Neural cell (in vitro differentiated cells): Measurements from ENCODE around the gene ARIH1.

Source experiments
- EP300 ChIP-seq: fragments of 450-650 bp; conservative IDR thresholded peaks from 2 replicates; pipeline ENCODE4 v1.6.1; 2014; ENCODE audit warnings: antibody characterized with exemption, mild to moderate bottlenecking, moderate library complexity; ENCODE audit not compliant: poor library complexity, severe bottlenecking
- EZH2 ChIP-seq: fragments of 200-600, 300-800 bp; shearing (Covaris generic), sonication (generic); IDR thresholded peaks from 2 replicates; pipeline ENCODE4 v1.6.1; 2014; ENCODE audit warnings: antibody characterized with exemption, low read length, borderline replicate concordance, mild to moderate bottlenecking; ENCODE audit not compliant: insufficient read depth, poor library complexity, severe bottlenecking
- MXI1 ChIP-seq: fragments of 450-650 bp; conservative IDR thresholded peaks from 2 replicates; pipeline ENCODE4 v1.6.1; 2014; ENCODE audit warnings: antibody characterized with exemption, mild to moderate bottlenecking; ENCODE audit not compliant: poor library complexity, severe bottlenecking
- POLR2AphosphoS5 ChIP-seq: IDR thresholded peaks from 2 replicates; pipeline ENCODE4 v1.6.1; 2012
- TAF1 ChIP-seq: IDR thresholded peaks from 2 replicates; pipeline ENCODE4 v1.6.1; 2012; ENCODE audit warnings: low read depth
- TF ChIP-seq, protein P1 (sequence below): fragments of 450-650 bp; IDR thresholded peaks from 2 replicates; pipeline ENCODE4 v1.5.1; 2014; ENCODE audit warnings: antibody characterized with exemption, mild to moderate bottlenecking, moderate library complexity; ENCODE audit not compliant: poor library complexity, severe bottlenecking
- TF ChIP-seq, protein P2 (sequence below): IDR thresholded peaks from 2 replicates; pipeline ENCODE4 v1.6.1; 2012; ENCODE audit warnings: borderline replicate concordance

DNA sequence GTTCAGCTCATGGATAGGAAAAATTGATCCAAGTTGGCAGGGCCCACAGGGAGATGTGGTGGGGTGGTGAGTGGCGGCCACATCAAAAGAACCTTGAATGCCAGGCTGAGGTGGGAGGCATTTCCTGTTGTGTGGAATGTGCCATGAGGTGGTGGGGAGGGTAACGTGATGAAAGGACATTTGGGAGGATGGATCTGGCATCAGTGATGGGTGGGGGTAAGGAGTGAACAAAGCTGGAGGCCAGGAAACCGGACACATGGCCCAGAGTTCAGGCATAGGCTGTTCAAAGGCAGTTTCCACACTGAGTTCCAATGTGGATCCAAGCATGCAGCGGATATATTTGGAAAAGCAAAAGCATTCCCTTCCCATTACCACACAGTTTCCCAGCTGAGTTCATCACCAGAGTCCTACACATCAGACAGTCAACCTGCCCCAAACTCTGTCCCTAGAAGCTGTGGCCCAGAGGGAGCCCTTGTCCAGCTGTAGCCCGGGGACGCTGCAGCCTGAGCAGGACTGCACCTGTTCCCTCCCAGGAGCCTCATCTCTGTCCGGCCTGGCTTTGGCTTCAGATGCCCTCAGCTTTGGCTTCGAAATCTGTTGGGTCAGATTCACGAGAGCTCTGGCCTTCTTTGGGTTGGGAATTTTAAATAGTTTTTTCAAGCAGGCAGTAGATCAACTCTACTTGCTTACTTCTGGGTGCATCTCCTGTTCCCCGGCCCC is 142.5 kb downstream of the ARIH1 start:
- TF ChIP-seq, protein P1, sequence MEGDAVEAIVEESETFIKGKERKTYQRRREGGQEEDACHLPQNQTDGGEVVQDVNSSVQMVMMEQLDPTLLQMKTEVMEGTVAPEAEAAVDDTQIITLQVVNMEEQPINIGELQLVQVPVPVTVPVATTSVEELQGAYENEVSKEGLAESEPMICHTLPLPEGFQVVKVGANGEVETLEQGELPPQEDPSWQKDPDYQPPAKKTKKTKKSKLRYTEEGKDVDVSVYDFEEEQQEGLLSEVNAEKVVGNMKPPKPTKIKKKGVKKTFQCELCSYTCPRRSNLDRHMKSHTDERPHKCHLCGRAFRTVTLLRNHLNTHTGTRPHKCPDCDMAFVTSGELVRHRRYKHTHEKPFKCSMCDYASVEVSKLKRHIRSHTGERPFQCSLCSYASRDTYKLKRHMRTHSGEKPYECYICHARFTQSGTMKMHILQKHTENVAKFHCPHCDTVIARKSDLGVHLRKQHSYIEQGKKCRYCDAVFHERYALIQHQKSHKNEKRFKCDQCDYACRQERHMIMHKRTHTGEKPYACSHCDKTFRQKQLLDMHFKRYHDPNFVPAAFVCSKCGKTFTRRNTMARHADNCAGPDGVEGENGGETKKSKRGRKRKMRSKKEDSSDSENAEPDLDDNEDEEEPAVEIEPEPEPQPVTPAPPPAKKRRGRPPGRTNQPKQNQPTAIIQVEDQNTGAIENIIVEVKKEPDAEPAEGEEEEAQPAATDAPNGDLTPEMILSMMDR, result no peak
- TF ChIP-seq POLR2AphosphoS5 (no peak), MXI1 (no peak), EP300 (no peak), EZH2 (no peak), TAF1 (no peak)
- TF ChIP-seq, protein P2, sequence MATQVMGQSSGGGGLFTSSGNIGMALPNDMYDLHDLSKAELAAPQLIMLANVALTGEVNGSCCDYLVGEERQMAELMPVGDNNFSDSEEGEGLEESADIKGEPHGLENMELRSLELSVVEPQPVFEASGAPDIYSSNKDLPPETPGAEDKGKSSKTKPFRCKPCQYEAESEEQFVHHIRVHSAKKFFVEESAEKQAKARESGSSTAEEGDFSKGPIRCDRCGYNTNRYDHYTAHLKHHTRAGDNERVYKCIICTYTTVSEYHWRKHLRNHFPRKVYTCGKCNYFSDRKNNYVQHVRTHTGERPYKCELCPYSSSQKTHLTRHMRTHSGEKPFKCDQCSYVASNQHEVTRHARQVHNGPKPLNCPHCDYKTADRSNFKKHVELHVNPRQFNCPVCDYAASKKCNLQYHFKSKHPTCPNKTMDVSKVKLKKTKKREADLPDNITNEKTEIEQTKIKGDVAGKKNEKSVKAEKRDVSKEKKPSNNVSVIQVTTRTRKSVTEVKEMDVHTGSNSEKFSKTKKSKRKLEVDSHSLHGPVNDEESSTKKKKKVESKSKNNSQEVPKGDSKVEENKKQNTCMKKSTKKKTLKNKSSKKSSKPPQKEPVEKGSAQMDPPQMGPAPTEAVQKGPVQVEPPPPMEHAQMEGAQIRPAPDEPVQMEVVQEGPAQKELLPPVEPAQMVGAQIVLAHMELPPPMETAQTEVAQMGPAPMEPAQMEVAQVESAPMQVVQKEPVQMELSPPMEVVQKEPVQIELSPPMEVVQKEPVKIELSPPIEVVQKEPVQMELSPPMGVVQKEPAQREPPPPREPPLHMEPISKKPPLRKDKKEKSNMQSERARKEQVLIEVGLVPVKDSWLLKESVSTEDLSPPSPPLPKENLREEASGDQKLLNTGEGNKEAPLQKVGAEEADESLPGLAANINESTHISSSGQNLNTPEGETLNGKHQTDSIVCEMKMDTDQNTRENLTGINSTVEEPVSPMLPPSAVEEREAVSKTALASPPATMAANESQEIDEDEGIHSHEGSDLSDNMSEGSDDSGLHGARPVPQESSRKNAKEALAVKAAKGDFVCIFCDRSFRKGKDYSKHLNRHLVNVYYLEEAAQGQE, result no peak
